ENCODE results near the gene CALD1.
A peak's percentile ranks its signal among the peaks of the same experiment; 100 is the strongest.

CALD1 gene

DNA sequence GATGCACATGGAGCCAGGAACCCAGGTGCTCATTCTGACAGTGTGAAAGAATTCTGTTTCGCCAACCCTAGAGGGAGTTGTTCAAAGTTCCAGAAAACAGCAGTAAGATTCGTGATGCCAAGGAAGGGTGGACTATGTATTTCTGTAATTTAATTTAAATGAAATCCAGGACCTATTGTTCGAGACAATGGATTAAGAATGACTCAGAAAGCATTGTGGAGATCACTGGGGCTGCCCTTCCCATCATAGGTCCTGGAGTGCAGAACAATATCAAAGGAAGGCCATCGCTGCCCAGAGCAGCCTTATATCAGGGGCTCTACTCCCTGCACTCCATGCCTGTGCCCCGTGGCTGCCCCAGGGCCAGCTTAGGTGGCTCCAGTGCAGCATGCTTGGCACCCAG lies 32.1 kb upstream of the CALD1 start:
- TF ChIP-seq, protein P1, sequence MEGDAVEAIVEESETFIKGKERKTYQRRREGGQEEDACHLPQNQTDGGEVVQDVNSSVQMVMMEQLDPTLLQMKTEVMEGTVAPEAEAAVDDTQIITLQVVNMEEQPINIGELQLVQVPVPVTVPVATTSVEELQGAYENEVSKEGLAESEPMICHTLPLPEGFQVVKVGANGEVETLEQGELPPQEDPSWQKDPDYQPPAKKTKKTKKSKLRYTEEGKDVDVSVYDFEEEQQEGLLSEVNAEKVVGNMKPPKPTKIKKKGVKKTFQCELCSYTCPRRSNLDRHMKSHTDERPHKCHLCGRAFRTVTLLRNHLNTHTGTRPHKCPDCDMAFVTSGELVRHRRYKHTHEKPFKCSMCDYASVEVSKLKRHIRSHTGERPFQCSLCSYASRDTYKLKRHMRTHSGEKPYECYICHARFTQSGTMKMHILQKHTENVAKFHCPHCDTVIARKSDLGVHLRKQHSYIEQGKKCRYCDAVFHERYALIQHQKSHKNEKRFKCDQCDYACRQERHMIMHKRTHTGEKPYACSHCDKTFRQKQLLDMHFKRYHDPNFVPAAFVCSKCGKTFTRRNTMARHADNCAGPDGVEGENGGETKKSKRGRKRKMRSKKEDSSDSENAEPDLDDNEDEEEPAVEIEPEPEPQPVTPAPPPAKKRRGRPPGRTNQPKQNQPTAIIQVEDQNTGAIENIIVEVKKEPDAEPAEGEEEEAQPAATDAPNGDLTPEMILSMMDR (IDR thresholded peaks at IDR 0.05; ENCODE audit: insufficient read depth, missing control alignments): no peak
- no peak for FAIRE-seq

DNA sequence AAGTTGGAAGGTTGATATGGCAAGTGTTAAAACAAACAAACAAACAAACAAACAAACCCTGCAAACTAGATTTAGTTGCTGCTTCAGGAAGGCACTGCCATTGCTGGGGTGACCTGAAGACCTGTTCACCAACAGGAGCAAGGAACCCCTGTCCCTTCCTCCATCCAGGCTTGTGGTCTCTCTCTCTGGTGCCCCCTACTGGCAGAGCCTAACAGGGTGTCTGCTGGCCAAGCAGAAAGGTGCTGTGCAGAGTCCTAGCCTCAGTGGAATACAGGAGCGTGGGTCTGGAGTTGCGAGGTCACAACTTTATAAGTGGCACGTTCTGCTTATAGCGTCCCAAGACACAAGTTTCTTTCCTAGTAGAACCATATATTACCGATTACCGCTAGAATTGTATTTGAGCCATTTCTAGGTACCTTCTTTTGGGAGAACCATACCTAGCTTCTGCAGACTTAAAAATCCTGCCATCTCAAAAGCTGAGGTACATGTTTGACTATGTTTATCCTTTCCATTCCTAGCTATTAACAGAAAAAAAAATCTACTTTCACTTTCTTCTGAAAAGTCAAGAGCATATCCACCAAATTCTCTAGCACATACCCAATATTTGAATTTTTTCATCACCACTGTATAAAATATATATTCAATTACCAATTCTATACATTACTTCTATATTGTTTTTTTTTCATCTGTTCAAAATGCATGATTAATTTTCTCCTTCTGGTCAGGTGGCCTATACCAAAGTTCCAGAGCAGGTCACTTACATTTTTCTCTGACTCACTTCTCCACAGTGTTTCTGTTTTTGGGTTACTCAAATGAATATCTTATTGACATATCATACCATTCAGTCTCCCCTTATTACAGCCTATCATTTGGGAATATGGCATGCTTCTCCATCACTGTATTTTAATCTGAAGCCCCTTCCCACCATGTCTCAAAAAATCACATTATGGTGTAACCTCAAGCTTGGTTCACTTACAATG lies 29.1 kb upstream of the CALD1 start:
- FAIRE-seq (no peak), DNase-seq (ENCODE audit: insufficient read length, low spot score) (no peak)
- TF ChIP-seq, protein P1 (IDR thresholded peaks at IDR 0.05; ENCODE audit: insufficient read depth, missing control alignments): peak; percentile 58

More for the DNA sequence above, 32.1 kb upstream of the CALD1 start:
- no peak for DNase-seq (ENCODE audit: insufficient read length, low spot score)

DNA sequence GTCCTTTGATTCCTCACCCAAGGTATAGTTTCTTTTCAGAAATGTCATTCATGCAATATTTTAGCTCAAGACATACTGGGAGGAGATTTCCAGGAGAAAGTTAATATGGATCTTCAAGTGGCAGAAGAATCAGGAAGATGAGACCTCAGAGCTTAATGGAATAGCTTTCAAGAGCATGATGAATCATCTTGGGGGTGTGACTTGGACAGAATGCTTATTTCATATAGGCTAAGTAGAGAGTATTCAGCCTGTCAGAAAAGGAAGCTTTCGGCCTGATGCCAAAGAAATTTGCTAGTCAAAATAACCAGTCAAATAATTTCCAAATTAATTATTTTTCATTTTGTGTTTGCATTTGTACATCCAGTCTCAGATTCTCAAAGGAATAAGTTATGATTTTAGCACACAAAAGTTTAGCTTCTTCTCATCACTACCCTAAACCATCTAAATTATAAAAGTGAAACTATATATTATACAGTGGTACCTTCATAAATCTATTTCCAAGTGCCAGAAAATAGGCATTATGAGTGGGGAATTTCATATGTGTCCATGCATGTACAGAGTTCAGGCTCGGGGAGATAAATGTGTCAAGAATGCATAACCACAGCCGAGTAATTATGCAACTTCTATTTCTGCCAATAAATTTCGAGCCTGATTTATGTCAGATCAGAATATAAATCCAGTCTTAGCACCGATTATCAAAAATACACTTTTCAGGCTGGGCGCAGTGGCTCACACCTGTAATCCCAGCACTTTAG lies 27.3 kb upstream of the CALD1 start:
- FAIRE-seq (no peak), DNase-seq (ENCODE audit: insufficient read length, low spot score) (no peak)
- TF ChIP-seq, protein P1 (IDR thresholded peaks at IDR 0.05; ENCODE audit: insufficient read depth, missing control alignments): no peak

DNA sequence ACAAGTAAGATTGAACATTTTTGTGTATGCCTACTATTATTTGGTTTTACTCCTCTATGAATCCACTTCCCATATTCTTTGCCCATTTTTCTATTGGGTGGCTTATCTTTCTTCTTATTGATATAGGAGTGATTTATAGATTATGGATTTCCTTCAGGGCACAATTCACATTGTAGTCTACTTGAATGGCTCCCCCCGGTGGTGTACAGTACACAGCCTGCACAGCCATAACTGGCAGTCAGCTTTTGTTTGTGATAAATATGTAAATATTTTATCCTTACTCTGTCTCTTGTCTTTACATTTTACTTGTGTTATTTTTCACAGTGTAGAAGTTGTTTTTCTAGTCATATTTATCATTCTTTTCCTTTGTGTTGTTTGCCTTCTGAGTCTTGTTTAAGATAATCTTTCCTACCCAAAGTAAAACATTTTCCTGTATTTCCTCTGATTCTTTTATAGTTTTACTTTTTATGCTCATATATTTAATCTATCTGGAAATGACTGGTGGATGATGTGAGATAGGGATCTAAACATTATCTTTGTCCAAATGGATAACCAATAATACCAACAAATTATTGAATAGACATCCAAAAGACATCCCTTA lies 23.9 kb upstream of the CALD1 start:
- FAIRE-seq (no peak), DNase-seq (ENCODE audit: insufficient read length, low spot score) (no peak)
- TF ChIP-seq, protein P1 (IDR thresholded peaks at IDR 0.05; ENCODE audit: insufficient read depth, missing control alignments): peak; percentile 47

DNA sequence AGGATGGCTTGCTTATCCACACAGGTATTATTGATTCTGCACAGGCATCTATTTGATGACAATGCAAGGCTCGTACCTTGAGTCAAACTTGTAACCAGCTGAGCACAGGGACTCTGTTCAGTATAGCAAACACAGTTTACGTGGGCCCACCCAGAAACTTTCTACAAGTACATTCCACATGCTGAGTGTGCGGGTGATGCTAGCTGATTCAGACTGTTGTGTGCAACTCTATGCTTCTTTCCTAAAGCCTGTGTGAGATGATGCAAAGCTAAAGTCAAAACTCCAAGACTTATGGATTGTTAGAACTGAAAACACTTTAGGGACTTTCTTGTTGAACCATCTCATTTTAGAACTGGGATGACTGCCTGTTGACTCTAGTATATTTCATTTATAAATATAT lies 21.5 kb upstream of the CALD1 start:
- FAIRE-seq (no peak), DNase-seq (ENCODE audit: insufficient read length, low spot score) (no peak)
- TF ChIP-seq, protein P1 (IDR thresholded peaks at IDR 0.05; ENCODE audit: insufficient read depth, missing control alignments): no peak

DNA sequence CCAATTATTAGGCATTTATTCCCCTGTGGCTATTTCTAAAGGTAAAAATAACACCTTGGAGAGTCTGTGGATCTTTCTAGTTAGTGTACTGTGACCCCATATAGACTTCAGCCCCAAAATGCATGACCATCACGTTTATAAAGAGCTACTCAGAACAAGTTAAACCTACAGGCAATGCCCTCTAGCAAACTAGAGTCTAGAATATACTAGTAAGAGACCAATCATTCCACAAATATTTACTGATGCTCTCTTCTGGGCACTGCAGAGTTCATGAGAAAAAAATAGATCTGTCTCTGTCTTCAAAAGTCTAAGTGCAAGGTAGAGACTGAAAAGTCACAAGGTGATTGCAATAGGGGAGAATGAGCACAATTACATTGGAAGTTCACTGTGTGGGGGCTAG lies 20.5 kb upstream of the CALD1 start:
- DNase-seq (ENCODE audit: insufficient read length, low spot score): no peak
- TF ChIP-seq, protein P1 (IDR thresholded peaks at IDR 0.05; ENCODE audit: insufficient read depth, missing control alignments): no peak

More for the DNA sequence above, 20.5 kb upstream of the CALD1 start:
- FAIRE-seq: no peak

Measured in D721Med (cell line).